ENCODE data around the gene LHCGR. TPM values are rescaled to one million over a fixed set of nuclear protein-coding genes. Genes with fewer than 3 reads are reported as not detected.

The LHCGR gene
- total RNA-seq, 1 experiment from 2014 or later: not detected

- Histone ChIP-seq H3K27me3 (replicated peaks; ENCODE audit: control insufficient read depth, insufficient read depth, low read length) (no peaks in the 10 kb centered on the region), H3K4me1 (no peaks in the 10 kb centered on the region), H3K36me3 (ENCODE audit: control insufficient read depth, insufficient read depth, low read length) (no peaks in the 10 kb centered on the region), H3K4me3 (ENCODE audit: low read depth, low read length) (no peak overlapping the region), H3K9me3 (0 out of 2 replicates have a peak, but pooled peaks cover 7% of the 10 kb centered on the region)
- Mint-ChIP-seq H3K4me1 (ENCODE audit: low read depth, unreplicated experiment) (no peaks in the 10 kb centered on the region), H3K27me3 (ENCODE audit: insufficient read depth, unreplicated experiment) (peaks cover 5% of the 10 kb centered on the region), H3K27ac (ENCODE audit: unreplicated experiment) (no peak overlapping the region), H3K36me3 (ENCODE audit: insufficient read depth, unreplicated experiment) (no peaks in the 10 kb centered on the region), H3K9me3 (ENCODE audit: unreplicated experiment) (no peaks in the 10 kb centered on the region), H3K4me3 (ENCODE audit: unreplicated experiment) (no peak overlapping the region)
- ChIA-PET POLR2A (no interaction called here), CTCF (no interaction called here)
- no peak for TF ChIP-seq CTCF (IDR thresholded peaks at IDR 0.05; ENCODE audit: insufficient read depth in 1 of 2, low read depth in 1 of 2, low read length in 1 of 2, severe bottlenecking in 1 of 2, unreplicated experiment in 1 of 2)
- no TSS peak for BruUV-seq (replicated peaks)
- intact Hi-C loops (cut with micrococcal nuclease; ENCODE audit: unreplicated experiment): no loop called here
- no peak for DNase-seq
Observed at GRCh38 chr2:48759682-48760081, 4.2 kb upstream of the LHCGR start.

GRCh38 chr2:48756289-48756688, 765 bp upstream of the LHCGR start:
- ChIA-PET CTCF (no interaction called here), POLR2A (no interaction called here)
- no peaks in the 10 kb centered on the region for H3K4me1 Mint-ChIP-seq (ENCODE audit: low read depth, unreplicated experiment)
- H3K9me3 Mint-ChIP-seq (ENCODE audit: unreplicated experiment): no peaks in the 10 kb centered on the region
- H3K4me3 Mint-ChIP-seq (ENCODE audit: unreplicated experiment): no peak overlapping the region
- H3K36me3 ChIP-seq (ENCODE audit: control insufficient read depth, insufficient read depth, low read length): no peaks in the 10 kb centered on the region
- no peaks in the 10 kb centered on the region for H3K36me3 Mint-ChIP-seq (ENCODE audit: insufficient read depth, unreplicated experiment)
- no peaks in the 10 kb centered on the region for H3K4me1 ChIP-seq
- no peak for TF ChIP-seq CTCF (IDR thresholded peaks at IDR 0.05; ENCODE audit: insufficient read depth in 1 of 2, low read depth in 1 of 2, low read length in 1 of 2, severe bottlenecking in 1 of 2, unreplicated experiment in 1 of 2)
- H3K27me3 Mint-ChIP-seq (ENCODE audit: insufficient read depth, unreplicated experiment): peaks cover 2% of the 10 kb centered on the region
- intact Hi-C loops (cut with micrococcal nuclease; ENCODE audit: unreplicated experiment): no loop called here
- 0 out of 2 replicates have a peak, but pooled peaks cover 4% of the 10 kb centered on the region for H3K9me3 ChIP-seq
- H3K27me3 ChIP-seq (replicated peaks; ENCODE audit: control insufficient read depth, insufficient read depth, low read length): no peaks in the 10 kb centered on the region
- no TSS peak for BruUV-seq (replicated peaks)
- H3K27ac Mint-ChIP-seq (ENCODE audit: unreplicated experiment): no peak overlapping the region
- H3K4me3 ChIP-seq (ENCODE audit: low read depth, low read length): no peak overlapping the region
- no peak for DNase-seq

GRCh38 chr2:48754874-48755273, 650 bp downstream of the LHCGR start:
- POLR2A ChIA-PET: no interaction called here
- CTCF ChIA-PET: no interaction called here
- intact Hi-C loops (cut with micrococcal nuclease; ENCODE audit: unreplicated experiment): no loop called here
- DNase-seq: no peak
- Histone ChIP-seq H3K4me3 (ENCODE audit: low read depth, low read length) (no peak overlapping the region), H3K27me3 (replicated peaks; ENCODE audit: control insufficient read depth, insufficient read depth, low read length) (no peaks in the 10 kb centered on the region), H3K4me1 (no peaks in the 10 kb centered on the region), H3K36me3 (ENCODE audit: control insufficient read depth, insufficient read depth, low read length) (no peaks in the 10 kb centered on the region), H3K9me3 (0 out of 2 replicates have a peak, but pooled peaks cover 4% of the 10 kb centered on the region)
- H3K36me3 Mint-ChIP-seq (ENCODE audit: insufficient read depth, unreplicated experiment): no peaks in the 10 kb centered on the region
- BruUV-seq (replicated peaks): no TSS peak
- H3K27me3 Mint-ChIP-seq (ENCODE audit: insufficient read depth, unreplicated experiment): peaks cover 5% of the 10 kb centered on the region
- H3K4me3 Mint-ChIP-seq (ENCODE audit: unreplicated experiment): no peak overlapping the region
- H3K9me3 Mint-ChIP-seq (ENCODE audit: unreplicated experiment): no peaks in the 10 kb centered on the region
- no peak for TF ChIP-seq CTCF (IDR thresholded peaks at IDR 0.05; ENCODE audit: insufficient read depth in 1 of 2, low read depth in 1 of 2, low read length in 1 of 2, severe bottlenecking in 1 of 2, unreplicated experiment in 1 of 2)
- H3K4me1 Mint-ChIP-seq (ENCODE audit: low read depth, unreplicated experiment): no peaks in the 10 kb centered on the region
- no peak overlapping the region for H3K27ac Mint-ChIP-seq (ENCODE audit: unreplicated experiment)
